Astrocyte of the spinal cord (primary cell): Measurements from ENCODE around the gene NLGN1.

Experiments used
- DNase-seq: peaks from one replicate; pipeline ENCODE4 v3.0.0; 2011; ENCODE audit warnings: low read depth, low spot score
- H3K4me3 ChIP-seq: 2 replicates; pipeline ENCODE4 v1.5.1; 2011; ENCODE audit warnings: low read depth, mild to moderate bottlenecking, low read length, moderate library complexity
- in situ Hi-C: cut with HindIII; loops from 2 replicates; pipeline ENCODE4 v1.10.0; 2017; ENCODE audit warnings: low sequenced_read_pairs
- TF ChIP-seq, protein P1 (sequence below): IDR thresholded peaks from 2 replicates; pipeline ENCODE4 v1.5.1; 2012; ENCODE audit warnings: low read depth, mild to moderate bottlenecking, low read length, inconsistent platforms

Gene NLGN1

DNA sequence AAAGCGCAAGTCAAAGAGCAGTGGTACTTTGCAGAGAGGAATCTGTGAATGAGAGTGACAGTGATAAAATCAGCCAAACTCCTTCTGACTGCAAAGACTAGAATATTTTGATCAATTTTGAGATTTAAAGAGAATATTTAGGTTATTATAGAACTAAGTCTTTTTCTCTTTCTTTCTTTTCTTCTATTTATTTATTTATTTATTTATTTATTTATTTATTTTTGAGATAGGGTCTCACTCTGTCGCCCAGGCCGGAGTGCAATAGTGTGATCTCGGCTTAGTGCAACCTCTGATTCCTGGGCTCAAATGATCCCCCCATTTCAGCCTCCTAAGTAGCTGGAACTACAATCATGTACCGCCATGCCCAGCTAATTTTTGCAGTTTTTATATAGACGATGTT lies 857.9 kb downstream of the NLGN1 start:
- H3K4me3 ChIP-seq: no peak overlapping the region
- no peak for DNase-seq
- in situ Hi-C loops: no loop called here
- TF ChIP-seq, protein P1, sequence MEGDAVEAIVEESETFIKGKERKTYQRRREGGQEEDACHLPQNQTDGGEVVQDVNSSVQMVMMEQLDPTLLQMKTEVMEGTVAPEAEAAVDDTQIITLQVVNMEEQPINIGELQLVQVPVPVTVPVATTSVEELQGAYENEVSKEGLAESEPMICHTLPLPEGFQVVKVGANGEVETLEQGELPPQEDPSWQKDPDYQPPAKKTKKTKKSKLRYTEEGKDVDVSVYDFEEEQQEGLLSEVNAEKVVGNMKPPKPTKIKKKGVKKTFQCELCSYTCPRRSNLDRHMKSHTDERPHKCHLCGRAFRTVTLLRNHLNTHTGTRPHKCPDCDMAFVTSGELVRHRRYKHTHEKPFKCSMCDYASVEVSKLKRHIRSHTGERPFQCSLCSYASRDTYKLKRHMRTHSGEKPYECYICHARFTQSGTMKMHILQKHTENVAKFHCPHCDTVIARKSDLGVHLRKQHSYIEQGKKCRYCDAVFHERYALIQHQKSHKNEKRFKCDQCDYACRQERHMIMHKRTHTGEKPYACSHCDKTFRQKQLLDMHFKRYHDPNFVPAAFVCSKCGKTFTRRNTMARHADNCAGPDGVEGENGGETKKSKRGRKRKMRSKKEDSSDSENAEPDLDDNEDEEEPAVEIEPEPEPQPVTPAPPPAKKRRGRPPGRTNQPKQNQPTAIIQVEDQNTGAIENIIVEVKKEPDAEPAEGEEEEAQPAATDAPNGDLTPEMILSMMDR: no peak

DNA sequence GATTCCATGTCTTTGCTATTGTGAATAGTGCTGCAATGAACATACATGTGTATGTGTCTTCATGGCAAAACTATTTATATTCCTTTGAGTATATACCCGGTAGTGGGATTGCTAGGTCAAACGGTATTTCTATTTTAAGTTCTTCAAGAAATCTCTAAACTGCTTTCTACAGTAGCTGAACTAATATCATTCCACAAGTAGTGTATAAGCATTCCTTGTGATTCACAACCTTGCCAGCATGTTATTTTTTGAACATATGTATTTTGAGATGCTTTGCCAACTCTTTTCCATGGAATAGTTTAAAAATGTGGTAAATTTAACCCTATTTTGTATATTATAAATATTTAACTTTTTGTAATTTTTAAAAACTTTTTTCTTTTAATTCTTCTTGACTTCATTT lies 868.9 kb downstream of the NLGN1 start:
- in situ Hi-C loops: no loop called here
- DNase-seq: no peak
- no peak overlapping the region for H3K4me3 ChIP-seq
- TF ChIP-seq, protein P1: no peak

GRCh38 chr3:174268061-174268460 lies 870.5 kb downstream of the NLGN1 start:
- in situ Hi-C loops: no loop called here
- TF ChIP-seq, protein P1: no peak
- H3K4me3 ChIP-seq: no peak overlapping the region
- DNase-seq: no peak

DNA sequence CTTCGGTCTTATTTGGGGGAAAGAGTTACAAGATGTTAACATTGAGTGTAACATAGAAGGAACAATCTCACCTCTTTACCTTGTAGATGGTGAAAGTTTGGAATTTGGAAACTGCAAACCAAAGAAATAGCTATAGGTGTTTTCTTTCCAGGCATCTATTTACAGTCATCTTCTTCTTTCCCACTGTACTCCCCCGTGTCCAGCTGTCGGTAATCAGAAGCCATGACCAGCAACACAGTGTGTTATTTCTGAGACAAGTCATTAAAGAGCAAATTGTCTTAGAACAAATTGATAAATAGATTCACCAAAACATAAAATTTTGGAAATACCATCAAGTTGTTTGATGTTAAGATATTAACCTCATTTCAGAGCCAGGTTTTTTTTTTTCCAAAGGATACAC lies 871.0 kb downstream of the NLGN1 start:
- TF ChIP-seq, protein P1: no peak
- DNase-seq: no peak
- in situ Hi-C loops: no loop called here
- no peak overlapping the region for H3K4me3 ChIP-seq

DNA sequence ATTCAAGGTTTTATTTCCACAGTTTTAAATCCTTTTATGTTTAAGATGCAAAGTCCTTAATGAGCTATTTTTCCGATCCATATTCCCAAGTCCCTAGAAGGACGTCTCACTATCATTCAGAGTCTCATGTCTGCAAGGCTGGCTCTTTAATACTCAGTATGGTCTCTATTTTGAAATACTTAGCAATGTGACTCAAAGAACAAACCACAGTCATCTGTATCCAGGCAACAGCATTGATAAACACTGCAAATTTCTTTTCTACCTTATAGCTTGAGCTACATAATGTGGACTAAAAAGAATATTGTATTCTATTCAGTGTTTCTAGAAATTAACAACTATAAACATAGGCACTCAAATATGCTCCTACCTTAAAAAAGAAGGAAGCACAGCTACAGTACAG lies 873.3 kb downstream of the NLGN1 start:
- no peak overlapping the region for H3K4me3 ChIP-seq
- in situ Hi-C loops: no loop called here
- TF ChIP-seq, protein P1: no peak
- peak; percentile 75 for DNase-seq

GRCh38 chr3:174275336-174275735 lies 877.8 kb downstream of the NLGN1 start:
- TF ChIP-seq, protein P1: no peak
- in situ Hi-C loops: no loop called here
- H3K4me3 ChIP-seq: no peak overlapping the region
- no peak for DNase-seq

DNA sequence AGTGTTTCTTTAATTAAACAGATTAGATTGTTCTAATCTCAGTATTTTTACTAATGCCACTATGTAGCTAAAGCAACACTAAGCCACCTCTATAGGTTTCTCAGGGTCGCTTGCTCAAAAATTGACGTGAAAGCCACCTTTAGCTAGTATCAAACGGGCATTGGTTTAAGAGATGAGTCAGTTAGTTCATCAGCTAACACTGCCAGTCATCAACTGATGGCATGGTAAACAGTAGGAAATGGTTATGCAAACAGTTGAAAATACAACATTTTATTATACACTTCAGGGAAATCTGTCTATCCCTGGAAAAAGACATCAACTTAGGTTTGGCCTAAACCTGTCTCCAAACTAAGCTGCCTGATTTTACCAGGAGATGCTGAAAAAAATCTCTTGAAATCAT lies 879.3 kb downstream of the NLGN1 start:
- no peak for DNase-seq
- TF ChIP-seq, protein P1: no peak
- no peak overlapping the region for H3K4me3 ChIP-seq
- in situ Hi-C loops: no loop called here
